GM11168 (cell line): ENCODE measurements around the gene ZFYVE26.
"Not testable (repeated sequence)": the region's sequence is repeated elsewhere in the genome, so short reads cannot be mapped to it uniquely, and the experiment has no call there.

Experiments
- in situ Hi-C: fragments of 300-500 bp; cut with MboI; formaldehyde crosslinking; loops from one replicate; pipeline ENCODE4 v1.12.0; 2022; ENCODE audit warnings: low sequenced_read_pairs; ENCODE audit not compliant: unreplicated experiment

ZFYVE26 gene

GRCh38 chr14:67759916-67760315 lies 56.5 kb downstream of the ZFYVE26 start:
- in situ Hi-C loops, result no loop called here

- in situ Hi-C loops, result no loop called here
Observed at GRCh38 chr14:67757175-67757574, 59.2 kb downstream of the ZFYVE26 start.

- in situ Hi-C loops, result no loop called here
Observed at GRCh38 chr14:67756496-67756895, 59.9 kb downstream of the ZFYVE26 start.

GRCh38 chr14:67749341-67750084 lies 66.9 kb downstream of the ZFYVE26 start:
- in situ Hi-C loops, result no loop called here

- in situ Hi-C loops, result no loop called here
Observed at GRCh38 chr14:67748312-67748711, 68.1 kb downstream of the ZFYVE26 start.

- in situ Hi-C loops, result no loop called here
Observed at GRCh38 chr14:67746927-67747326, 69.5 kb downstream of the ZFYVE26 start.

- in situ Hi-C loops, result no loop called here
Observed at GRCh38 chr14:67744046-67744445, 72.3 kb downstream of the ZFYVE26 start.

- in situ Hi-C loops, result no loop called here
Observed at GRCh38 chr14:67738740-67739504, 77.5 kb downstream of the ZFYVE26 start.

- in situ Hi-C loops, result no loop called here
Observed at GRCh38 chr14:67736771-67737170, 79.6 kb downstream of the ZFYVE26 start.

GRCh38 chr14:67735336-67736147 lies 80.8 kb downstream of the ZFYVE26 start:
- in situ Hi-C loops, result no loop called here

GRCh38 chr14:67734675-67735074 lies 81.7 kb downstream of the ZFYVE26 start:
- in situ Hi-C loops, result no loop called here

- in situ Hi-C loops, result no loop called here
Observed at GRCh38 chr14:67733616-67734015, 82.8 kb downstream of the ZFYVE26 start.

- in situ Hi-C loops, result no loop called here
Observed at GRCh38 chr14:67729072-67729885, 87.1 kb downstream of the ZFYVE26 start.

- in situ Hi-C loops, result no loop called here
Observed at GRCh38 chr14:67728258-67728657, 88.1 kb downstream of the ZFYVE26 start.

GRCh38 chr14:67727361-67727760 lies 89.0 kb downstream of the ZFYVE26 start:
- in situ Hi-C loops, result no loop called here

- in situ Hi-C loops, result no loop called here
Observed at GRCh38 chr14:67725171-67725570, 91.2 kb downstream of the ZFYVE26 start.

- in situ Hi-C loops, result no loop called here
Observed at GRCh38 chr14:67722293-67722692, 94.1 kb downstream of the ZFYVE26 start.

- in situ Hi-C loops, result no loop called here
Observed at GRCh38 chr14:67721875-67722274, 94.5 kb downstream of the ZFYVE26 start.

- in situ Hi-C loops, result no loop called here
Observed at GRCh38 chr14:67719866-67720265, 96.5 kb downstream of the ZFYVE26 start.

- in situ Hi-C loops, result not testable (repeated sequence)
Observed at GRCh38 chr14:67719385-67719784, 97.0 kb downstream of the ZFYVE26 start.
